HG03135 (cell line): Measurements from ENCODE around the gene TAS2R30.
"Not testable (repeated sequence)": the region's sequence is repeated elsewhere in the genome, so short reads cannot be mapped to it uniquely, and the experiment has no call there.

ENCODE experiments used
- ATAC-seq: cut with Tn5 transposase; IDR thresholded peaks from one replicate; pipeline ENCODE4 v1.9.1; 2021; ENCODE audit warnings: mild to moderate bottlenecking, moderate library complexity; ENCODE audit not compliant: unreplicated experiment

The TAS2R30 gene

GRCh38 chr12:11130999-11131398 lies 3.4 kb downstream of the TAS2R30 start:
- no peak for ATAC-seq

GRCh38 chr12:11130382-11130781 lies 4.1 kb downstream of the TAS2R30 start:
- ATAC-seq = no peak

DNA sequence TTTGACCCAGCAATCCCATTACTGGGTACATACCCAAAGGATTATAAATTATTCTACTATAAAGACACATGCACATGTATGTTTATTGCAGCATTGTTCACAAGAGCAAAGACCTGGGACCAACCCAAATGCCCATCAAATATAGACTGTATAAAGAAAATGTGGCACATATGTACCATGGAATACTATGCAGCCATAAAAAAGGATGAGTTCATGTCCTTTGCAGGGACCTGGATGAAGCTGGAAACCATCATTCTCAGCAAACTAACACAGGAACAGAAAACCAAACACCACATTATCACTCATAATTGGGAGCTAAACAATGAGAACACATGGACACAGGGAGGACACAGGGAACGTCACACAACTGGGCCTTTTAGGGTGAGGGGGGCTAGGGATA lies 20.3 kb downstream of the TAS2R30 start:
- not testable (repeated sequence) for ATAC-seq

- not testable (repeated sequence) for ATAC-seq
Observed at GRCh38 chr12:11111213-11111612, 23.2 kb downstream of the TAS2R30 start.

DNA sequence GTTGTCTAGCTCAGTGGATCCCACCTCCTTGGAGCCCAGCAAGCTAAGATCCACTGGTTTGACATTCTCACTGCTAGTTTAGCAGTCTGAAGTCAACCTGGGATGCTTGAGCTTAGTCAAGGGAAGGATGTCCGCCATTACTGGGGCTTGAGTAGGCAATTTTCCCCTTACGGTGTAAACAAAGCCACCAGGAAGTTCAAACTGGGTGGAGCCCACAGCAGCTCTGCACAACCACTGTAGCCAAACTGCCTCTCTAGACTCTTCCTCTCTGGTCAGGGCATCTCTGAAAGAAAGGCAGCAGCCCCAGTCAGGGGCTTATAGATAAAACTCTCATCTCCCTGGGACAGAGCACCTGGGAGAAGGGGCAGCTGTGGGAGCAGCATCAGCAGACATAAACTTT lies 25.6 kb downstream of the TAS2R30 start:
- ATAC-seq = no peak

DNA sequence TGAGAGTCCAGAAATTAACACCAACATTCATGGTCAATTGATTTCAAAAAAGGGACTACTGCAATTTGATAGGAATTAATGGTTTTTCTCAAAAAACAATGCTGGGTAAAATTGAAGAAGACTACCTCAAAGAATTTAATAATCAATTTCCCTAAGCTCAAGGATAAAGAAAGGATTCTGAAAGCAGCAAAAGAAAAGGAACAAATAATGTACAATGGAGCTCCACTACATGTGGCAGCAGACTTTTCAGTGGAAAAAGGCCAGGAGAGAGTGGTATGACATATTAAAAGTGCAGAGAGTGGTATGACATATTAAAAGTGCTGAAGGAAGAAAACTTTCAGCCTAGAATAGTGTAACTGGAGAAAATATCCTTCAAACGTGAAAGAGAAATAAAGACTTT lies 26.7 kb downstream of the TAS2R30 start:
- no peak for ATAC-seq

- no peak for ATAC-seq
Observed at GRCh38 chr12:11106288-11106687, 28.2 kb downstream of the TAS2R30 start.

GRCh38 chr12:11105546-11105945 lies 28.9 kb downstream of the TAS2R30 start:
- no peak for ATAC-seq

- ATAC-seq = not testable (repeated sequence)
Observed at GRCh38 chr12:11094910-11095309, 39.5 kb downstream of the TAS2R30 start.

- no peak for ATAC-seq
Observed at GRCh38 chr12:11092128-11092527, 42.3 kb downstream of the TAS2R30 start, which contains the start of gene TAS2R43. Gene TAS2R43, minus strand, starts transcription at chr12:11092313. Its CDS starts 84 bp downstream, at chr12:11092229.

- ATAC-seq = no peak
Observed at GRCh38 chr12:11089246-11089645, 45.2 kb downstream of the TAS2R30 start.

GRCh38 chr12:11085419-11085818 lies 49.0 kb downstream of the TAS2R30 start:
- ATAC-seq = no peak
